Measurements from ENCODE around the gene CRMP1.

Gene CRMP1

GRCh38 chr4:5827108-5828004, 65.5 kb downstream of the CRMP1 start:
- DNase-seq (ENCODE audit: insufficient read length, low spot score) (no peak), FAIRE-seq (no peak)
- TF ChIP-seq CTCF (IDR thresholded peaks at IDR 0.05; ENCODE audit: insufficient read depth, missing control alignments): no peak

GRCh38 chr4:5826437-5827107, 66.3 kb downstream of the CRMP1 start:
- DNase-seq (ENCODE audit: insufficient read length, low spot score) (no peak), FAIRE-seq (no peak)
- no peak for TF ChIP-seq CTCF (IDR thresholded peaks at IDR 0.05; ENCODE audit: insufficient read depth, missing control alignments)

- DNase-seq (ENCODE audit: insufficient read length, low spot score) (no peak), FAIRE-seq (no peak)
- no peak for TF ChIP-seq CTCF (IDR thresholded peaks at IDR 0.05; ENCODE audit: insufficient read depth, missing control alignments)
Measured at GRCh38 chr4:5825321-5826041, 67.4 kb downstream of the CRMP1 start.

GRCh38 chr4:5824635-5825034, 68.3 kb downstream of the CRMP1 start:
- FAIRE-seq (no peak), DNase-seq (ENCODE audit: insufficient read length, low spot score) (peak; percentile 53)
- peak; percentile 44 for TF ChIP-seq CTCF (IDR thresholded peaks at IDR 0.05; ENCODE audit: insufficient read depth, missing control alignments)

GRCh38 chr4:5824227-5824626, 68.7 kb downstream of the CRMP1 start:
- no peak for DNase-seq (ENCODE audit: insufficient read length, low spot score)

GRCh38 chr4:5823542-5824211, 69.2 kb downstream of the CRMP1 start:
- FAIRE-seq (no peak), DNase-seq (ENCODE audit: insufficient read length, low spot score) (no peak)
- no peak for TF ChIP-seq CTCF (IDR thresholded peaks at IDR 0.05; ENCODE audit: insufficient read depth, missing control alignments)

More at GRCh38 chr4:5824227-5824626, 68.7 kb downstream of the CRMP1 start:
- TF ChIP-seq CTCF (IDR thresholded peaks at IDR 0.05; ENCODE audit: insufficient read depth, missing control alignments): no peak
- no peak for FAIRE-seq

Measured in D721Med (cell line).